H9 (cell line): ENCODE results near the gene TTLL3. TPM values are rescaled to one million over a fixed set of nuclear protein-coding genes. Genes with fewer than 3 reads are reported as not detected.

Experiments
- DNase-seq: peaks from one replicate; pipeline ENCODE4 v3.0.0-alpha.2; 2017
- H2AFZ ChIP-seq: one replicate; pipeline ENCODE4 v1.6.1; 2013; ENCODE audit warnings: mild to moderate bottlenecking, low read length, control low read depth, moderate library complexity
- H2AK5ac ChIP-seq: 2 replicates; pipeline ENCODE4 v1.6.1; 2013; ENCODE audit warnings: low read length, control low read depth, mixed read lengths; ENCODE audit not compliant: insufficient read length
- H2BK120ac ChIP-seq: one replicate; pipeline ENCODE4 v1.6.1; 2013; ENCODE audit warnings: low read depth, mild to moderate bottlenecking, low read length, control low read depth, inconsistent platforms; ENCODE audit not compliant: poor library complexity, severe bottlenecking
- H2BK12ac ChIP-seq: 2 replicates; pipeline ENCODE4 v1.6.1; 2013; ENCODE audit warnings: low read length, control low read depth, mixed read lengths, low read depth; ENCODE audit not compliant: insufficient read length
- H2BK15ac ChIP-seq: 2 replicates; pipeline ENCODE4 v1.6.1; 2013; ENCODE audit warnings: low read depth, low read length, control low read depth
- H2BK20ac ChIP-seq: one replicate; pipeline ENCODE4 v1.6.1; 2013; ENCODE audit warnings: low read depth, mild to moderate bottlenecking, low read length, control low read depth, inconsistent platforms; ENCODE audit not compliant: poor library complexity, severe bottlenecking
- H2BK5ac ChIP-seq: 2 replicates; pipeline ENCODE4 v1.6.1; 2013; ENCODE audit warnings: low read length, control low read depth, mixed read lengths; ENCODE audit not compliant: insufficient read length
- H3K14ac ChIP-seq: 2 replicates; pipeline ENCODE4 v1.6.1; 2013; ENCODE audit warnings: low read length, control low read depth; ENCODE audit not compliant: insufficient read depth
- H3K18ac ChIP-seq: 2 replicates; pipeline ENCODE4 v1.6.1; 2013; ENCODE audit warnings: low read depth, mild to moderate bottlenecking, mixed read lengths, low read length, control low read depth; ENCODE audit not compliant: insufficient read length
- H3K23ac ChIP-seq: 2 replicates; pipeline ENCODE4 v1.6.1; 2013; ENCODE audit warnings: low read length, control low read depth, mixed read lengths, low read depth; ENCODE audit not compliant: insufficient read length
- H3K23me2 ChIP-seq: 2 replicates; pipeline ENCODE4 v1.6.1; 2013; ENCODE audit warnings: low read depth, mild to moderate bottlenecking, mixed read lengths, low read length, control low read depth; ENCODE audit not compliant: insufficient read length, poor library complexity, severe bottlenecking
- H3K27ac ChIP-seq: 2 replicates; pipeline ENCODE4 v1.5.1; 2013; ENCODE audit warnings: low read length, control low read depth, mixed read lengths, low read depth; ENCODE audit not compliant: insufficient read length
- H3K27me3 ChIP-seq: 2 replicates; pipeline ENCODE4 v1.6.1; 2013; ENCODE audit warnings: low read length, control low read depth, inconsistent platforms; ENCODE audit not compliant: insufficient read depth
- H3K4ac ChIP-seq: 2 replicates; pipeline ENCODE4 v1.6.1; 2013; ENCODE audit warnings: low read depth, mild to moderate bottlenecking, control low read depth, inconsistent platforms, low read length, moderate library complexity
- H3K4me1 ChIP-seq: 2 replicates; pipeline ENCODE4 v1.6.1; 2013; ENCODE audit warnings: low read length, control low read depth, inconsistent platforms; ENCODE audit not compliant: insufficient read depth
- H3K4me2 ChIP-seq: 2 replicates; pipeline ENCODE4 v1.6.1; 2013; ENCODE audit warnings: low read length, control low read depth, mixed read lengths; ENCODE audit not compliant: insufficient read length, insufficient read depth
- H3K56ac ChIP-seq: 2 replicates; pipeline ENCODE4 v1.6.1; 2013; ENCODE audit warnings: low read depth, mild to moderate bottlenecking, mixed read lengths, low read length, control low read depth; ENCODE audit not compliant: insufficient read length
- H3K79me1 ChIP-seq: 2 replicates; pipeline ENCODE4 v1.6.1; 2013; ENCODE audit warnings: low read depth, mild to moderate bottlenecking, moderate library complexity, low read length, control low read depth, inconsistent platforms; ENCODE audit not compliant: insufficient read depth, poor library complexity, severe bottlenecking
- H3K79me2 ChIP-seq: 2 replicates; pipeline ENCODE4 v1.6.1; 2013; ENCODE audit warnings: low read length, control low read depth, inconsistent platforms; ENCODE audit not compliant: insufficient read depth
- H3K9ac ChIP-seq: 2 replicates; pipeline ENCODE4 v1.6.1; 2013; ENCODE audit warnings: low read length, control low read depth, mixed read lengths; ENCODE audit not compliant: insufficient read length; ENCODE audit errors: extremely low read depth
- H3K9me3 ChIP-seq: one replicate; pipeline ENCODE4 v1.6.1; 2013; ENCODE audit warnings: low read depth, low read length, inconsistent platforms; ENCODE audit not compliant: control insufficient read depth
- H3T11ph ChIP-seq: one replicate; pipeline ENCODE4 v1.6.1; 2013; ENCODE audit warnings: mild to moderate bottlenecking, low read length, control low read depth, inconsistent platforms
- H4K20me1 ChIP-seq: one replicate; pipeline ENCODE4 v1.6.1; 2013; ENCODE audit not compliant: control insufficient read depth, insufficient read length, insufficient read depth
- H4K5ac ChIP-seq: 2 replicates; pipeline ENCODE4 v1.6.1; 2013; ENCODE audit warnings: low read depth, mild to moderate bottlenecking, mixed read lengths, low read length, control low read depth; ENCODE audit not compliant: insufficient read length
- H4K8ac ChIP-seq: replicated peaks from 2 replicates; pipeline ENCODE4 v1.6.1; 2013; ENCODE audit warnings: low read length, control low read depth, mixed read lengths, low read depth; ENCODE audit not compliant: insufficient read length
- H4K91ac ChIP-seq: 2 replicates; pipeline ENCODE4 v1.6.1; 2013; ENCODE audit warnings: low read depth, mild to moderate bottlenecking, moderate library complexity, mixed read lengths, low read length, control low read depth; ENCODE audit not compliant: insufficient read length
- H3K27ac Mint-ChIP-seq, 3 experiments: 2 replicates in 2 of 3; 3 replicates in 1 of 3; pipeline ENCODE4 v1.8.0; 2020 to 2021; ENCODE audit warnings: mixed read lengths in 3 of 3, mild to moderate bottlenecking in 1 of 3, moderate library complexity in 1 of 3
- H3K27me3 Mint-ChIP-seq: 2 replicates; pipeline ENCODE4 v1.8.0; 2021; ENCODE audit warnings: low read depth, mild to moderate bottlenecking, moderate library complexity, mixed read lengths
- H3K36me3 Mint-ChIP-seq, 3 experiments: 2 replicates in 2 of 3; 3 replicates in 1 of 3; pipeline ENCODE4 v1.8.0; 2020 to 2021; ENCODE audit warnings: low read depth in 3 of 3, mixed read lengths in 3 of 3; ENCODE audit not compliant: insufficient read depth in 1 of 3
- H3K4me1 Mint-ChIP-seq, 2 experiments: 2 replicates each; pipeline ENCODE4 v1.8.0; 2020; ENCODE audit warnings: mixed read lengths in 2 of 2
- H3K4me3 Mint-ChIP-seq, 2 experiments: 2 replicates in 1 of 2; 3 replicates in 1 of 2; pipeline ENCODE4 v1.8.0; 2020 to 2021; ENCODE audit warnings: mild to moderate bottlenecking in 2 of 2, mixed read lengths in 2 of 2, moderate library complexity in 1 of 2
- H3K9me3 Mint-ChIP-seq, 2 experiments: 2 replicates in 1 of 2; 3 replicates in 1 of 2; pipeline ENCODE4 v1.8.0; 2020; ENCODE audit warnings: mild to moderate bottlenecking in 2 of 2, mixed read lengths in 2 of 2, moderate library complexity in 1 of 2
- CTCF ChIP-seq: fragments of 200-600 bp; sonication (generic); conservative IDR thresholded peaks from 3 replicates; pipeline ENCODE4 v1.8.0; 2021; ENCODE audit warnings: antibody characterized with exemption, mild to moderate bottlenecking
- WGBS: extraction: QIAGEN DNeasy Blood & Tissue Kit; methylation state at CpG from one replicate; pipeline ENCODE4 v1.1.7; 2013; ENCODE audit warnings: missing lambda C conversion rate, low lambda C conversion rate, mixed read lengths; ENCODE audit not compliant: insufficient read length; ENCODE audit errors: extremely low coverage; 5-methylcytosine and 5-hydroxymethylcytosine counted together
- total RNA-seq: library from RNA; stranded (reverse); gene quantifications from 2 replicates; pipeline ENCODE4 v1.2.1, GENCODE V29; 2021

The TTLL3 gene
- total RNA-seq, 1 experiment from 2014 or later: 14.4 TPM

- H3K23ac ChIP-seq: no peak overlapping the region
- no peaks in the 10 kb centered on the region for H3K9me3 ChIP-seq
- no peak overlapping the region for H2BK15ac ChIP-seq
- no peak overlapping the region for H4K8ac ChIP-seq
- no peaks in the 10 kb centered on the region for H3K4me1 ChIP-seq
- Mint-ChIP-seq H3K4me1 (peaks cover 7 to 8% of the 10 kb centered on the region in 2 experiments; a peak in 3 of 4 replicates), H3K27ac (no peak overlapping the region), H3K9me3 (no peaks in the 10 kb centered on the region), H3K27me3 (no peaks in the 10 kb centered on the region; the same call in 1 of the 2 replicates), H3K36me3 (peaks cover 20 to 70% (median 67%) of the 10 kb centered on the region in 3 experiments; a peak in 6 of 7 replicates), H3K4me3 (no peak overlapping the region)
- H3K27me3 ChIP-seq: no peaks in the 10 kb centered on the region
- H3K79me1 ChIP-seq: no peaks in the 10 kb centered on the region
- no peaks in the 10 kb centered on the region for H4K20me1 ChIP-seq
- H3K18ac ChIP-seq: no peak overlapping the region
- no peak overlapping the region for H2BK12ac ChIP-seq
- H2BK120ac ChIP-seq: no peak overlapping the region
- H3K27ac ChIP-seq: no peak overlapping the region
- H3K14ac ChIP-seq: no peak overlapping the region
- H2AFZ ChIP-seq: no peak overlapping the region
- no peak overlapping the region for H2BK20ac ChIP-seq
- H3K23me2 ChIP-seq: no peaks in the 10 kb centered on the region
- no peak overlapping the region for H2AK5ac ChIP-seq
- no peak overlapping the region for H3K4ac ChIP-seq
- no peak for DNase-seq
- H4K91ac ChIP-seq: no peak overlapping the region
- peak; percentile 38; the same call in 2 of the 3 replicates for TF ChIP-seq CTCF
- H3K4me2 ChIP-seq: no peak overlapping the region
- H3K79me2 ChIP-seq: no peaks in the 10 kb centered on the region
- no peak overlapping the region for H4K5ac ChIP-seq
- no peak overlapping the region for H2BK5ac ChIP-seq
- no peak overlapping the region for H3K9ac ChIP-seq
- WGBS: no CpG with 5 or more reads among the region's 3 CpGs
- H3T11ph ChIP-seq: no peak overlapping the region
- no peak overlapping the region for H3K56ac ChIP-seq
These were observed 27.3 kb upstream of the TTLL3 start for GRCh38 chr3:9782770-9783169.
